ENCODE results near the gene TFR2. TPM values are rescaled to one million over a fixed set of nuclear protein-coding genes. Genes with fewer than 3 reads are reported as not detected.
A peak's percentile ranks its signal among the peaks of the same experiment; 100 is the strongest.

The TFR2 gene
- total RNA-seq, 1 donor from 2014 or later: 0.41 TPM

GRCh38 chr7:100576384-100576993 is 64.9 kb downstream of the TFR2 start:
- H3K36me3 ChIP-seq: peaks cover 74% of the 10 kb centered on the region
- no peak for DNase-seq
- H3K27ac ChIP-seq: no peak overlapping the region
- H3K4me1 ChIP-seq: peaks cover 2% of the 10 kb centered on the region
- ATAC-seq: no peak
- H3K27me3 ChIP-seq: no peaks in the 10 kb centered on the region
- no peak overlapping the region for H3K4me3 ChIP-seq
- H3K9me3 ChIP-seq: no peaks in the 10 kb centered on the region
- TF ChIP-seq CTCF (IDR thresholded peaks at IDR 0.05): no peak
- intact Hi-C loops (cut with DNase I): no loop called here

- no peaks in the 10 kb centered on the region for H3K9me3 ChIP-seq
- ATAC-seq (no peak), DNase-seq (peak; percentile 56)
- TF ChIP-seq CTCF (IDR thresholded peaks at IDR 0.05): no peak
- H3K27me3 ChIP-seq: no peaks in the 10 kb centered on the region
- peaks cover 67% of the 10 kb centered on the region for H3K36me3 ChIP-seq
- H3K4me3 ChIP-seq: no peak overlapping the region
- intact Hi-C loops (cut with DNase I): no loop called here
- peaks cover under 1% of the 10 kb centered on the region for H3K4me1 ChIP-seq
- H3K27ac ChIP-seq: no peak overlapping the region
These were observed 65.5 kb downstream of the TFR2 start for GRCh38 chr7:100575746-100576383.

- peaks cover 62% of the 10 kb centered on the region for H3K36me3 ChIP-seq
- no peaks in the 10 kb centered on the region for H3K27me3 ChIP-seq
- no peak for TF ChIP-seq CTCF (IDR thresholded peaks at IDR 0.05)
- peaks cover 7% of the 10 kb centered on the region for H3K4me1 ChIP-seq
- no peaks in the 10 kb centered on the region for H3K9me3 ChIP-seq
- DNase-seq (peak; percentile 59), ATAC-seq (no peak)
- no peak overlapping the region for H3K27ac ChIP-seq
- intact Hi-C loops (cut with DNase I): no loop called here
- H3K4me3 ChIP-seq: no peak overlapping the region
These were observed 66.1 kb downstream of the TFR2 start for GRCh38 chr7:100575206-100575631.

GRCh38 chr7:100574362-100575205 is 66.8 kb downstream of the TFR2 start:
- Histone ChIP-seq H3K36me3 (peaks cover 56% of the 10 kb centered on the region), H3K4me3 (no peak overlapping the region), H3K27ac (no peak overlapping the region), H3K4me1 (peaks cover 13% of the 10 kb centered on the region), H3K27me3 (no peaks in the 10 kb centered on the region), H3K9me3 (no peaks in the 10 kb centered on the region)
- DNase-seq (peak; percentile 54), ATAC-seq (no peak)
- TF ChIP-seq CTCF (IDR thresholded peaks at IDR 0.05): no peak
- intact Hi-C loops (cut with DNase I): no loop called here

- H3K36me3 ChIP-seq: peaks cover 50% of the 10 kb centered on the region
- H3K27me3 ChIP-seq: no peaks in the 10 kb centered on the region
- no peak for TF ChIP-seq CTCF (IDR thresholded peaks at IDR 0.05)
- no peaks in the 10 kb centered on the region for H3K9me3 ChIP-seq
- intact Hi-C loops (cut with DNase I): no loop called here
- ATAC-seq (no peak), DNase-seq (peak; percentile 55)
- peaks cover 17% of the 10 kb centered on the region for H3K4me1 ChIP-seq
- no peak within 1 kb of the TSS for H3K4me3 ChIP-seq
- H3K27ac ChIP-seq: no peak within 1 kb of the TSS
These were observed 67.5 kb downstream of the TFR2 start, which contains the start of gene SAP25 for GRCh38 chr7:100573691-100574361. SAP25 (minus strand) TSS chr7:100573900; CDS start chr7:100573742, 158 bp downstream.
